ENCODE measurements around the gene AP1S1.
"Not testable (repeated sequence)": the region's sequence is repeated elsewhere in the genome, so short reads cannot be mapped to it uniquely, and the experiment has no call there.

AP1S1 gene

DNA sequence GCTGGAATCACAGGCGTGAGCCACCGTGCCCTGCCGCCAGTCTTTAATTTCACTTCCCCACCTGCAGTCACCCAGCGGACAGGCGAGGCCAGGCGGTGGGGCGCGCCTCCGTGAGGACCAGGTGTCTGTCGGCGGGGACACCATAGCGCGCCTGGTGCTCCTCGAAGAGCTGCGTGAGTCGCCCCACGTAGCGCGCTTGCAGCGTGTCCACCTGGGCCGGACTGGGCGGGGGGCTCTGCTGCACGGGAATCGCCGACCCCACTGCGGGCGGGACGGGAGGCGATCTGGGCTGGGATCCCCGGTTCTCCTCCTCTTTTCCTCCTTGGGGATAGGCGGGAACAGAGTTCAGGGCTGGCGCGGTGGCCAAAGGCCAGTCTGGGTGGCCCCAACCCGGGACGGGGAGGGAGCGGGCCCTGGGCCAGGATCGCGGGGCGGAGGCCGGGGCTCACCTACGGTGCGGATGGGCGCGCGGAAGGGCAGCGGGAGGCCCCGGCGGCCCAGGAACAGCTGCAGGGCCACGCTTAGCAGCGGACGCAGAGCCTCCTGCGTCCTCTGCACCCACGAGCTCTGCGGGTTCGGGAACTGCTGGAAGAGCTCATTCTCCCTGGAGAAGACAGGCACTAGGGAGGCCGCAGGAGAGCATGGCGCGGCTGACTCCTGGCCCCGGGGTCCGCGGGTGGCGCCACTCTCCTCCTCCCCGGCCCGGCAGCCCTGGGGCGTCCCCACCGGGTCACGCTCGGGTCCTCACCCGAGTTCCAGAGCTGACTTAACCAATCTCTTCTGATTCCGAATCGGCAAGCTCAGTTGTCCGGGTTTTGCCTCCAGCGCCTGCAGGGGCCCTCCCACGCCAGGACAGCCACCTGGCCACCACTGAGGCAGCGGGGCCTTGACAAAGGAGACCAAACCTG lies 47.7 kb downstream of the AP1S1 start:
- FAIRE-seq = no peak

- FAIRE-seq = no peak
These were observed 48.3 kb downstream of the AP1S1 start for GRCh38 chr7:101202603-101202918.

- FAIRE-seq = not testable (repeated sequence)
These were observed 49.8 kb downstream of the AP1S1 start for GRCh38 chr7:101203740-101204738.

DNA sequence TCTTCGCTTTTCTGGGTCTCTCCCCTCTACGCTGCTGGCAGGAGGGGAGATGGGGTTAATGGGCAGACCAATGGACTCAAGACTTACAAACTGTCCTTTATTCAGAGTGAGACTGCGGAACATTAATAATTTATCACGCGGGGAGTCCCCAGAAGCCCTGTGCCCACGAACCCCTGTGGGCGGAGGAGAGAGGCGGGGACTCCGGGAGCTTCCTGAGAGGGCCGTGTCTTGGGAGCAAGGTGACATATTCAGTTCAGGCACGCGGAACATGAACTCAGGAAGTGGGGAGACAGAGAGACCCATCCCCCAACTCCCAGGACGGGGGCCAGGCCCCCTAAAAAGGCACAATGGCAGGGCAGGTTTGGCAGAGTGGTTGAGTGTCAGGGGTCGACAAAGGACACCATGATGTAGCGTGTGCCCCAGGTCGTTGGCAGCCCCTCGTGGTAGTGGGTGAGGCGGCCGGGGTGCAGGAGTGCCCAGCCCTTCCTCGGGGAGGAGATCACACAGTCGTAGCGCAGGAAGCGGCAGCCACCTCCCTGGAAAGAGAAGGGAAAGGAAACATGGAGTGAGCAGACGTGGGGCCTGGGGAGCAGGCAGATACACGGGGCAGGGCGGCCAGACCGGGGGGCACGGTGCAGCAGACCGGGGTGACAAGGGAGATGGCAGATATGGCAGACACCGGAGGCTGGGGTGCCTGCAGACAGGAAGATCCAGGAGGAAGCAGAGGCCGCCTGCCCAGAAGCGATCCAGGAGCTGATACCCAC lies 51.8 kb downstream of the AP1S1 start:
- no peak for FAIRE-seq

DNA sequence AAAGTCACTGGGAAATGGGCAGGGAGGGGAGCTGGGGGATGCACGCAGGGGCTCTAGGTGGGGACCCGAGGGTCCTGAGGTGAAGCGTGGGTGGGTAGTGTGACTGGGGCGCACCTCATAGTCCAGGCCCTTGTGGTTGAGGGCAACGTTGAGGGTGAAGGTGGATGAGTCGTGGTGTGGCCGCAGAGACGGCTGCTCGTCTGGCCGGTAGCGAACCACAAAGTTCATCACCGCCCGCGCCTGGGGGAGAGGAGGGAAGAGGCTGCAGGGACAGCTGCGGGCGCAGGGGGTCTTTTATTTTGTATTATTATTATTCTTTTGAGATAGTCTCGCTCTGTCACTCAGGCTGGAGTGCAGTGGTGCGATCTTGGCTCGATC lies 52.4 kb downstream of the AP1S1 start:
- no peak for FAIRE-seq

- no peak for FAIRE-seq
These were observed 53.2 kb downstream of the AP1S1 start for GRCh38 chr7:101207459-101207858.

GRCh38 chr7:101208794-101209193 lies 54.5 kb downstream of the AP1S1 start:
- no peak for FAIRE-seq

DNA sequence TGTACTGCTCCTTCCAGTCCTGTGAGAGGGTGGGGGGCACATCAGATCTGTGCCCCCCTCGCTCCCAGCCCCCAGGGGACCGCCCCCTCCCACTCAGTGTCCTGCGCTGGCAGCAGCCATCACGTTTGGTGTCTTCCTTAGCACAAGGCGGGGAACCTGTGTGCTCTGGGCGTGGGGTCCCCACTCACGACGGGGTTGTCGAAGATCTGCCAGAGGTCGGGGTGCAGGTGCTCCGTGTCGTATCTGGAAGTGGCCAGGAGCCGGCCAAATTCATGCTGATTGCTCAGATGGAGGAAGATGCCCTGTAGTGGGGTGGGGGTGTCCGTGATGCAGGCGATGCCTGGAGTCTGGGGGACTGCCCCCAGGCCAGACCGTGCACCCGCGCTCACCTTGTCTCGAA lies 55.9 kb downstream of the AP1S1 start:
- no peak for FAIRE-seq
